Measurements from ENCODE around the gene TBXAS1.

DNA sequence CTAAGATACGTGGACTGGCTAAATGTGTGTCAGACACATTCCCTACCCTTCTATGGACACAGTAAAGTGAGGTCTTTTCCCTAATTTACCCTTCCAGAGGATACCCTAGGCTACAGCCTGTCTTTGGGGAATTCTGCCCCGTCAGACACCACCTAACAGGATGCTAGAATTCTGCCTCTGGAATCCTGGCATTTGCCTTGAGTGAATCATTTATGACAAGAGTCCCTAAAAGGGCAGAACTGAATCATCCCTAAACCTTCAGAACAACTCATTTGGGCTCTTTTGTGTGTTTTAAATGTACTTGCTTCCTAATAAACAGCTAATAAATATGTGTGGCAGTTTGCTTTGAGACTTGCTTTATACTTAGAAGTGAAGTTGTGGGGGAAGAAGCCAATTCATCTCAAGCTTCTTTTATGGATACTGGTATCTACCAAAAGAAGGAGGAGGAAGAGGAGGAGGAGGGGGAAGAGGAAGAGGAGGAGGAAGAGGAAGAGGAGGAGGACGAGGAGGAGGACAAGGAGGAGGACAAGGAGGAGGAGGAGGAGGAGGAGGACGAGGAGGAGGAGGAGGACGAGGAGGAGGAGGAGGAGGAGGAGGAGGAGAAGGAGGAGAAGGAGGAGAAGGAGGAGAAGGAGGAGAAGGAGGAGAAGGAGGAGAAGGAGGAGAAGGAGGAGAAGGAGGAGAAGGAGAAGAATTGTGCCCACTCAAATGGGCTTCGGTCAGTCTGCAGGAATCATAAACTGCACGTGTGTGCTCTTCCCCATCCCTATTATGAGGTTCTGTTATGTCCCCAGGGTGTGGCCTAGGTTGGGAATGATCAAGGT lies 206.5 kb downstream of the TBXAS1 start:
- no peak for TF ChIP-seq EZH2 (optimal IDR thresholded peaks at IDR 0.05; ENCODE audit: low read depth, low read length)
- TF ChIP-seq EZH2phosphoT487 (IDR thresholded peaks at IDR 0.05; ENCODE audit: low read length): no peak
- TF ChIP-seq, protein P1, sequence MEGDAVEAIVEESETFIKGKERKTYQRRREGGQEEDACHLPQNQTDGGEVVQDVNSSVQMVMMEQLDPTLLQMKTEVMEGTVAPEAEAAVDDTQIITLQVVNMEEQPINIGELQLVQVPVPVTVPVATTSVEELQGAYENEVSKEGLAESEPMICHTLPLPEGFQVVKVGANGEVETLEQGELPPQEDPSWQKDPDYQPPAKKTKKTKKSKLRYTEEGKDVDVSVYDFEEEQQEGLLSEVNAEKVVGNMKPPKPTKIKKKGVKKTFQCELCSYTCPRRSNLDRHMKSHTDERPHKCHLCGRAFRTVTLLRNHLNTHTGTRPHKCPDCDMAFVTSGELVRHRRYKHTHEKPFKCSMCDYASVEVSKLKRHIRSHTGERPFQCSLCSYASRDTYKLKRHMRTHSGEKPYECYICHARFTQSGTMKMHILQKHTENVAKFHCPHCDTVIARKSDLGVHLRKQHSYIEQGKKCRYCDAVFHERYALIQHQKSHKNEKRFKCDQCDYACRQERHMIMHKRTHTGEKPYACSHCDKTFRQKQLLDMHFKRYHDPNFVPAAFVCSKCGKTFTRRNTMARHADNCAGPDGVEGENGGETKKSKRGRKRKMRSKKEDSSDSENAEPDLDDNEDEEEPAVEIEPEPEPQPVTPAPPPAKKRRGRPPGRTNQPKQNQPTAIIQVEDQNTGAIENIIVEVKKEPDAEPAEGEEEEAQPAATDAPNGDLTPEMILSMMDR (IDR thresholded peaks at IDR 0.05; ENCODE audit: low read length): no peak
